HepG2 (cell line): Measurements from ENCODE around the gene ADGRG6. TPM values are rescaled to one million over a fixed set of nuclear protein-coding genes. Genes with fewer than 3 reads are reported as not detected.
A peak's percentile ranks its signal among the peaks of the same experiment; 100 is the strongest.

Experiments used
- ATAC-seq: fragments of 200-7000 bp; cut with Tn5 transposase; 3 replicates; pipeline ENCODE4 v1.9.1; 2020; ENCODE audit warnings: mild to moderate bottlenecking, moderate library complexity
- BruUV-seq: library from RNA; stranded (reverse); fragments of 400-500 nt; replicated peaks from 2 replicates; lab custom pipeline; 2021; lab: Mats Ljungman, UMichigan
- CTCF ChIA-PET: fragments of 300-600 bp; formaldehyde crosslinking; extraction: SDS; loops from one replicate; lab custom pipeline; 2021; ENCODE audit warnings: low total read pairs, inconsistent platforms, low intra/inter-chr PET ratio; lab: Yijun Ruan, JAX
- POLR2A ChIA-PET: fragments of 350-600 bp; sonication (Branson Sonifier 250); formaldehyde crosslinking; loops from one replicate; lab custom pipeline; 2020; ENCODE audit warnings: antibody characterized with exemption, inconsistent platforms; lab: Yijun Ruan, JAX
- DNase-seq: peaks from one replicate; pipeline ENCODE4 v3.0.0-alpha.2; 2015; ENCODE audit warnings: low spot score
- FAIRE-seq: peaks from 3 replicates; lab custom pipeline; 2011; peaks lifted over from hg19 to GRCh38; lab: Jason Lieb, UNC
- H2AFZ ChIP-seq: one replicate; pipeline ENCODE4 v1.6.1; 2011; ENCODE audit warnings: low read length, inconsistent platforms
- H3K27ac ChIP-seq: fragments of 300-600 bp; 3 replicates; pipeline ENCODE4 v1.8.0; 2011; ENCODE audit warnings: mixed run types, mild to moderate bottlenecking, mixed read lengths, low read length, inconsistent platforms; ENCODE audit not compliant: insufficient read depth; ENCODE audit errors: extremely low read length
- H3K27me3 ChIP-seq, 2 experiments: fragments of 200-600 bp in 1 of 2; 2 replicates in 1 of 2; 3 replicates in 1 of 2; pipeline versions ENCODE4 v1.6.0 to v1.8.0; 2011; ENCODE audit warnings: low read length in 2 of 2, mild to moderate bottlenecking in 2 of 2, moderate library complexity in 2 of 2, inconsistent platforms in 1 of 2; ENCODE audit not compliant: insufficient read depth in 2 of 2, control insufficient read depth in 1 of 2
- H3K36me3 ChIP-seq, 2 experiments: fragments of 200-600 bp in 1 of 2; replicated peaks in 1 of 2; 2 replicates in 1 of 2; 3 replicates in 1 of 2; pipeline versions ENCODE4 v1.5.1 to v1.8.0; 2011; ENCODE audit warnings: low read length in 2 of 2, inconsistent platforms in 1 of 2; ENCODE audit not compliant: insufficient read depth in 2 of 2, control insufficient read depth in 1 of 2
- H3K4me1 ChIP-seq: 2 replicates; pipeline ENCODE4 v1.5.1; 2012; ENCODE audit warnings: low read length, inconsistent platforms; ENCODE audit not compliant: insufficient read depth
- H3K4me2 ChIP-seq: 2 replicates; pipeline ENCODE4 v1.6.0; 2011; ENCODE audit warnings: low read depth, low read length, inconsistent platforms
- H3K4me3 ChIP-seq, 3 experiments: fragments of 200-600 bp in 1 of 3; sonication (generic), shearing (Covaris generic) in 1 of 3; replicated peaks in 1 of 3; 2 replicates each; pipeline ENCODE4 v1.5.1; 2011 to 2016; ENCODE audit warnings: low read length in 3 of 3, inconsistent platforms in 2 of 3, low read depth in 2 of 3, mild to moderate bottlenecking in 2 of 3, control low read depth in 1 of 3, mixed read lengths in 1 of 3; ENCODE audit not compliant: insufficient read depth in 1 of 3
- H3K79me2 ChIP-seq: one replicate; pipeline ENCODE4 v1.6.1; 2011; ENCODE audit warnings: low read length, inconsistent platforms; ENCODE audit not compliant: insufficient read depth
- H3K9ac ChIP-seq: 2 replicates; pipeline ENCODE4 v1.6.0; 2011; ENCODE audit warnings: mild to moderate bottlenecking, low read depth, low read length, inconsistent platforms; ENCODE audit not compliant: insufficient read depth
- H3K9me3 ChIP-seq: 2 replicates; pipeline ENCODE4 v1.5.1; 2012; ENCODE audit warnings: mild to moderate bottlenecking, low read length
- H4K20me1 ChIP-seq: 2 replicates; pipeline ENCODE4 v1.6.0; 2011; ENCODE audit warnings: inconsistent platforms, mild to moderate bottlenecking, low read length, moderate library complexity; ENCODE audit not compliant: insufficient read depth
- FOXO1 ChIP-seq: sonication (generic); formaldehyde crosslinking; IDR thresholded peaks from 2 replicates; pipeline ENCODE4 v1.4.0; 2020; ENCODE audit warnings: missing genetic modification reagents
- IKZF1 ChIP-seq: fragments of 450-650 bp; IDR thresholded peaks from 2 replicates; pipeline ENCODE4 v1.7.1; 2016
- NFYC ChIP-seq: IDR thresholded peaks from 2 replicates; pipeline ENCODE4 v1.6.1; 2016; ENCODE audit warnings: missing genetic modification reagents, missing compliant biosample characterization
- PHF8 ChIP-seq: sonication (generic); formaldehyde crosslinking; IDR thresholded peaks from 2 replicates; pipeline ENCODE4 v1.5.0; 2020; ENCODE audit warnings: missing genetic modification reagents
- RBFOX2 ChIP-seq: fragments of 200-400 bp; formaldehyde crosslinking; IDR thresholded peaks from 2 replicates; pipeline ENCODE4 v1.6.1; 2017; ENCODE audit warnings: low read depth, mild to moderate bottlenecking, low read length
- REL ChIP-seq: sonication (generic); formaldehyde crosslinking; conservative IDR thresholded peaks from 2 replicates; pipeline ENCODE4 v1.8.0; 2022; ENCODE audit warnings: mild to moderate bottlenecking, missing genetic modification reagents, moderate library complexity
- SETDB1 ChIP-seq: sonication (generic); formaldehyde crosslinking; IDR thresholded peaks from 2 replicates; pipeline ENCODE4 v1.5.1; 2020; ENCODE audit warnings: missing genetic modification reagents, mild to moderate bottlenecking, borderline replicate concordance
- SIX4 ChIP-seq: sonication (generic); formaldehyde crosslinking; IDR thresholded peaks from 2 replicates; pipeline ENCODE4 v1.4.0; 2020; ENCODE audit warnings: missing genetic modification reagents
- SMAD9 ChIP-seq: sonication (generic); formaldehyde crosslinking; IDR thresholded peaks from 2 replicates; pipeline ENCODE4 v1.5.1; 2020; ENCODE audit warnings: mild to moderate bottlenecking, missing genetic modification reagents
- SP4 ChIP-seq: sonication (generic); formaldehyde crosslinking; IDR thresholded peaks from 2 replicates; pipeline ENCODE4 v1.8.1; 2023; ENCODE audit warnings: mild to moderate bottlenecking, missing genetic modification reagents
- TCF7L2 ChIP-seq: IDR thresholded peaks from 2 replicates; pipeline ENCODE4 v1.6.1; 2011; ENCODE audit warnings: mild to moderate bottlenecking, low read depth, low read length, moderate library complexity
- TRIM24 ChIP-seq: sonication (generic); formaldehyde crosslinking; IDR thresholded peaks from 2 replicates; pipeline ENCODE4 v1.8.0; 2022; ENCODE audit warnings: mild to moderate bottlenecking, missing genetic modification reagents
- TSC22D2 ChIP-seq: sonication (generic); formaldehyde crosslinking; IDR thresholded peaks from 2 replicates; pipeline ENCODE4 v1.5.1; 2020; ENCODE audit warnings: missing genetic modification reagents, mild to moderate bottlenecking, borderline replicate concordance
- ZFP62 ChIP-seq: sonication (generic); formaldehyde crosslinking; IDR thresholded peaks from 2 replicates; pipeline ENCODE4 v1.4.0; 2020; ENCODE audit warnings: missing genetic modification reagents
- ZNF251 ChIP-seq: sonication (generic); formaldehyde crosslinking; IDR thresholded peaks from 2 replicates; pipeline ENCODE4 v1.9.0; 2021; ENCODE audit warnings: mild to moderate bottlenecking, missing genetic modification reagents
- ZNF274 ChIP-seq: sonication (generic); formaldehyde crosslinking; IDR thresholded peaks from 2 replicates; pipeline ENCODE4 v1.5.1; 2020; ENCODE audit warnings: mild to moderate bottlenecking, missing genetic modification reagents
- ZNF326 ChIP-seq: sonication (generic); formaldehyde crosslinking; IDR thresholded peaks from 2 replicates; pipeline ENCODE4 v1.4.0; 2020; ENCODE audit warnings: missing genetic modification reagents, borderline replicate concordance
- ZNF749 ChIP-seq: sonication (generic); formaldehyde crosslinking; IDR thresholded peaks from 2 replicates; pipeline ENCODE4 v1.8.0; 2022; ENCODE audit warnings: mild to moderate bottlenecking, missing genetic modification reagents, moderate library complexity, borderline replicate concordance
- WGBS: methylation state at CpG from one replicate; pipeline ENCODE4 v1.1.6; 2017; ENCODE audit warnings: low lambda C conversion rate; 5-methylcytosine and 5-hydroxymethylcytosine counted together
- in situ Hi-C: cut with HindIII; loops from 2 replicates; pipeline ENCODE4 v1.10.0; 2017; ENCODE audit warnings: low pct_unique_long_range_greater_than_20kb; ENCODE audit not compliant: extremely low pct_ligation_motif_present
- intact Hi-C: fragments of 100-400 bp; cut with micrococcal nuclease; formaldehyde crosslinking; loops from one replicate; pipeline ENCODE4 v1.10.0; 2022; ENCODE audit not compliant: unreplicated experiment
- polyA plus RNA-seq, 8 experiments: library from polyadenylated mRNA; depleted of rRNA in 3 of 8; stranded (reverse) in 7 of 8; unstranded in 1 of 8; fragments of >200 nt; fragmentation: Illumina TruSeq in 4 of 8; extraction: Trizol in 4 of 8; gene quantifications; 2 replicates each; pipeline versions ENCODE4 v1.2.1 to v1.2.3, GENCODE V29; 2011 to 2016; ENCODE audit warnings: low read depth in 4 of 8, missing spikeins in 1 of 8, mixed read lengths in 1 of 8; ENCODE audit not compliant: insufficient read depth in 1 of 8
- total RNA-seq, 5 experiments: library from RNA; depleted of rRNA; stranded (reverse); fragments of >200 nt; fragmentation: Illumina TruSeq; extraction: Trizol; gene quantifications; 2 replicates each; pipeline ENCODE4 v1.2.3, GENCODE V29; 2016; ENCODE audit warnings: low read depth in 1 of 5
- TF ChIP-seq, protein P1 (sequence below): IDR thresholded peaks from 2 replicates; pipeline ENCODE4 v1.6.1; 2016; ENCODE audit warnings: missing genetic modification reagents, missing compliant biosample characterization
- TF ChIP-seq, protein P2 (sequence below): sonication (generic); formaldehyde crosslinking; conservative IDR thresholded peaks from 2 replicates; pipeline ENCODE4 v1.8.0; 2022; ENCODE audit warnings: missing genetic modification reagents
- TF ChIP-seq, protein P3 (sequence below): sonication (generic); formaldehyde crosslinking; IDR thresholded peaks from 2 replicates; pipeline ENCODE4 v1.4.0; 2020; ENCODE audit warnings: missing genetic modification reagents, borderline replicate concordance

The ADGRG6 gene
- total and polyA plus RNA-seq, 2 of the 13 experiments (the other 11 are each of a cell fraction or from before 2014, with no cell fraction given), result 129 to 249 TPM

DNA sequence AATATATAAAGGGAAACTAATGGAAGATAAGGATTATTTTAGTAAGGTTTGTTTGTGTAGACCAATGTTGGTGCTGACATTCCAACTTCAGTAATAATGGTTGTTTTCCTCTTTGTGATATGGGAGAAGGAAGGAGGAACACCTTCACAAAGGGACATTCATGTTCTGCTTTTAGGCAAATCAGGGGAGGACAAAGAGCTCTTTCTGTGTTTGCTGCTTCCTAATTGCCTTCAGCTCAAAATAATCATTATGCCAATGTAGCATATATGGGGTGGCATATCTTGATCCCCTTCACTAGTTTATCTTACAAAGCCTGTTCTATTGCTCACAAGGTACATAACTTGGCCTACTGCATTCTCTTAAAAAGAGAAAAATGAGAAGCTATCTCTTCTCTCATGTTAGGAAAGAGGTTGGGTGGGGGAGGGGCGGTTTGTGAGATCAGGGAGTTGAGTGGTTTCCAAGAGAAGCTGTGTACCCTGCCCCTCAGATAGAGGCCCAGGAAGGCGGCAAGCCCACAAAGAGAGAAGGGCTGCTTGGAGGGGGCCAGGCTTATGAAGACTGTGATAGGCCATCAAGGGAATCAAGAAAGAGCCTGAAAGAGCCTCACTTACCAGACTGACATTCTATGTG lies 4.7 kb upstream of the ADGRG6 start (continued):
- no peak for TF ChIP-seq SETDB1 (CRISPR knock-in tag)
- TF ChIP-seq ZNF326, result no peak
- no peak for TF ChIP-seq SP4
- no peak; the same call in 1 of the 2 replicates for TF ChIP-seq NFYC (CRISPR knock-in tag)

DNA sequence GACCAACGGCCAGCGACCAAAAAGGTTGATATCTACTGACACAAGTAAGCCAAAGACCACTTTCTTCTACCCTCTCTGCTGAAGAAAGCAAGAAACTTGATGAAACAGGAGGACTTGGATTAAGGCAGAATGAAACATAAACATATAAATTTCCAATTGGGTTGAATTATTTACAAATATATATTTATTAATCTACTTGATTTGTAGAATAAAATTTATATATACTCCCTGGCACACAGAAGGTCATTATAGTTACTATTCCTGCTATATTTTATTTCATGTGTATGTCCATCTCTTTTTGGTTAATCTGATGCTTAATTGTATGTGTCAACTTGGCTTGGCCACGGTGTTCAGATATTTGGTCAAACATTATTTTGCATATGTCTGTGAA lies 4.2 kb upstream of the ADGRG6 start:
- ATAC-seq, result no peak
- no peaks in the 10 kb centered on the region for H4K20me1 ChIP-seq
- H3K9me3 ChIP-seq, result no peaks in the 10 kb centered on the region
- H3K79me2 ChIP-seq, result peaks cover 31% of the 10 kb centered on the region
- BruUV-seq, result no TSS peak
- in situ Hi-C loops (no loop called here), intact Hi-C loops (loop anchor here (2.0 kb wide), 1 partner anchor 33 kb away; no protein-coding TSS in a partner anchor)
- POLR2A ChIA-PET, result interaction anchor here (1.1 to 1.8 kb wide), 10 partner anchors 12 to 150 kb away, joined by 4 to 29 read pairs (median 8); partner anchors contain the start of genes NMBR and VTA1
- peak overlapping the region; percentile 71 for H3K9ac ChIP-seq
- no peak for DNase-seq
- H3K4me2 ChIP-seq, result peak overlapping the region; percentile 84
- 3% methylated on average over 3 of the region's 3 CpGs for WGBS
- H3K27ac ChIP-seq, result peak overlapping the region; percentile 83
- CTCF ChIA-PET, result no interaction called here
- FAIRE-seq, result no peak
- H3K4me3 ChIP-seq, result peak overlapping the region; percentile 10 to 47 (median 29); a peak in 5 of 6 replicates
- H3K36me3 ChIP-seq, result no peaks in the 10 kb centered on the region; a peak in 1 of 5 replicates
- peaks cover 73% of the 10 kb centered on the region for H3K4me1 ChIP-seq
- no peaks in the 10 kb centered on the region; a peak in 1 of 5 replicates for H3K27me3 ChIP-seq
- H2AFZ ChIP-seq, result no peak overlapping the region
- TF ChIP-seq, protein P1, sequence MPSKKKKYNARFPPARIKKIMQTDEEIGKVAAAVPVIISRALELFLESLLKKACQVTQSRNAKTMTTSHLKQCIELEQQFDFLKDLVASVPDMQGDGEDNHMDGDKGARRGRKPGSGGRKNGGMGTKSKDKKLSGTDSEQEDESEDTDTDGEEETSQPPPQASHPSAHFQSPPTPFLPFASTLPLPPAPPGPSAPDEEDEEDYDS, result no peak
- no peak for TF ChIP-seq SIX4 (CRISPR knock-in tag)
- TF ChIP-seq REL (CRISPR knock-in tag), result no peak
- TF ChIP-seq, protein P2, sequence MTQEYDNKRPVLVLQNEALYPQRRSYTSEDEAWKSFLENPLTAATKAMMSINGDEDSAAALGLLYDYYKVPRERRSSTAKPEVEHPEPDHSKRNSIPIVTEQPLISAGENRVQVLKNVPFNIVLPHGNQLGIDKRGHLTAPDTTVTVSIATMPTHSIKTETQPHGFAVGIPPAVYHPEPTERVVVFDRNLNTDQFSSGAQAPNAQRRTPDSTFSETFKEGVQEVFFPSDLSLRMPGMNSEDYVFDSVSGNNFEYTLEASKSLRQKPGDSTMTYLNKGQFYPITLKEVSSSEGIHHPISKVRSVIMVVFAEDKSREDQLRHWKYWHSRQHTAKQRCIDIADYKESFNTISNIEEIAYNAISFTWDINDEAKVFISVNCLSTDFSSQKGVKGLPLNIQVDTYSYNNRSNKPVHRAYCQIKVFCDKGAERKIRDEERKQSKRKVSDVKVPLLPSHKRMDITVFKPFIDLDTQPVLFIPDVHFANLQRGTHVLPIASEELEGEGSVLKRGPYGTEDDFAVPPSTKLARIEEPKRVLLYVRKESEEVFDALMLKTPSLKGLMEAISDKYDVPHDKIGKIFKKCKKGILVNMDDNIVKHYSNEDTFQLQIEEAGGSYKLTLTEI (CRISPR knock-in tag), result no peak
- TF ChIP-seq ZFP62 (CRISPR knock-in tag), result no peak
- TF ChIP-seq, protein P3, sequence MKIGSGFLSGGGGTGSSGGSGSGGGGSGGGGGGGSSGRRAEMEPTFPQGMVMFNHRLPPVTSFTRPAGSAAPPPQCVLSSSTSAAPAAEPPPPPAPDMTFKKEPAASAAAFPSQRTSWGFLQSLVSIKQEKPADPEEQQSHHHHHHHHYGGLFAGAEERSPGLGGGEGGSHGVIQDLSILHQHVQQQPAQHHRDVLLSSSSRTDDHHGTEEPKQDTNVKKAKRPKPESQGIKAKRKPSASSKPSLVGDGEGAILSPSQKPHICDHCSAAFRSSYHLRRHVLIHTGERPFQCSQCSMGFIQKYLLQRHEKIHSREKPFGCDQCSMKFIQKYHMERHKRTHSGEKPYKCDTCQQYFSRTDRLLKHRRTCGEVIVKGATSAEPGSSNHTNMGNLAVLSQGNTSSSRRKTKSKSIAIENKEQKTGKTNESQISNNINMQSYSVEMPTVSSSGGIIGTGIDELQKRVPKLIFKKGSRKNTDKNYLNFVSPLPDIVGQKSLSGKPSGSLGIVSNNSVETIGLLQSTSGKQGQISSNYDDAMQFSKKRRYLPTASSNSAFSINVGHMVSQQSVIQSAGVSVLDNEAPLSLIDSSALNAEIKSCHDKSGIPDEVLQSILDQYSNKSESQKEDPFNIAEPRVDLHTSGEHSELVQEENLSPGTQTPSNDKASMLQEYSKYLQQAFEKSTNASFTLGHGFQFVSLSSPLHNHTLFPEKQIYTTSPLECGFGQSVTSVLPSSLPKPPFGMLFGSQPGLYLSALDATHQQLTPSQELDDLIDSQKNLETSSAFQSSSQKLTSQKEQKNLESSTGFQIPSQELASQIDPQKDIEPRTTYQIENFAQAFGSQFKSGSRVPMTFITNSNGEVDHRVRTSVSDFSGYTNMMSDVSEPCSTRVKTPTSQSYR (CRISPR knock-in tag), result no peak
- no peak for TF ChIP-seq SMAD9 (CRISPR knock-in tag)
- 0 out of 2 replicates have a peak, but pooled peaks have one; percentile 59 for TF ChIP-seq TCF7L2
- no peak for TF ChIP-seq ZNF251 (CRISPR knock-in tag)
- peak; percentile 73 for TF ChIP-seq RBFOX2
- no peak for TF ChIP-seq TRIM24
- TF ChIP-seq IKZF1, result no peak
- TF ChIP-seq ZNF274 (CRISPR knock-in tag), result no peak
- no peak for TF ChIP-seq ZNF749 (CRISPR knock-in tag)
- TF ChIP-seq TSC22D2, result no peak
- no peak for TF ChIP-seq FOXO1 (CRISPR knock-in tag)
- TF ChIP-seq PHF8 (CRISPR knock-in tag), result no peak
